HK-2 (cell line): ENCODE results near the gene SPATA9.

Source experiments
- DNase-seq: peaks from one replicate; pipeline ENCODE4 v3.0.0-alpha.2; 2018; ENCODE audit not compliant: unreplicated experiment

SPATA9 gene

GRCh38 chr5:95619514-95620029 lies 63.2 kb downstream of the SPATA9 start:
- no peak for DNase-seq

GRCh38 chr5:95619096-95619495 lies 63.7 kb downstream of the SPATA9 start:
- no peak for DNase-seq

GRCh38 chr5:95617057-95617456 lies 65.7 kb downstream of the SPATA9 start:
- DNase-seq, result no peak

GRCh38 chr5:95615164-95615467 lies 67.7 kb downstream of the SPATA9 start:
- no peak for DNase-seq

- no peak for DNase-seq
Observed at GRCh38 chr5:95613514-95613913, 69.3 kb downstream of the SPATA9 start.

- no peak for DNase-seq
Observed at GRCh38 chr5:95611396-95611795, 71.4 kb downstream of the SPATA9 start.

GRCh38 chr5:95610546-95610945 lies 72.2 kb downstream of the SPATA9 start:
- no peak for DNase-seq

GRCh38 chr5:95609711-95610110 lies 73.1 kb downstream of the SPATA9 start:
- DNase-seq, result no peak
